Stimulated activated CD4-positive, alpha-beta T cell treated with anti-CD3 and anti-CD28 coated beads, Interleukin-2, amount 100 ng/mL, for 48 hours (primary cell): ENCODE measurements around the gene SEMA3E.

ENCODE experiments used
- DNase-seq, 2 donors: peaks; one replicate each; pipeline ENCODE4 v3.0.0-alpha.2; 2020

SEMA3E gene

GRCh38 chr7:83337050-83337449 is 311.9 kb downstream of the SEMA3E start:
- no peak for DNase-seq

GRCh38 chr7:83326223-83326622 is 322.7 kb downstream of the SEMA3E start:
- no peak for DNase-seq

- no peak for DNase-seq
These were observed 323.9 kb downstream of the SEMA3E start for GRCh38 chr7:83325083-83325482.

DNA sequence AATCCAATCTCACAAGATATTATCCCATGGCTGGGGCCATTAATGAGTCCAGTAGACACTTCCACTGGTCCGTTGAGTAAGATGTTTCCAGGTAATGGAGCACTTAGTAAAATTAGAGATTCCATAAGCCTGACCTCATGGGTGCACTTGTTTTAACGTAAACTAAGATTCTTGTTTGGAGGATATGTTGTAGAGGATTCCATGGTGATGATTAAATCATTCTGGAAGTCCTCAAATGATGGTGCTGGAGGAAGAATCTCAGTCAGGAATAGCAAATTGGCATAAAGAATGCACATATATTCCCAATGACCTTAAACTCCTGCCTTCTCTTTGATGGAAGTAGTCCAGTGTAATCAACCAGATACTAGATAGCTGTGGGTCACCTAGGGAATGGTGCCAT is 324.3 kb downstream of the SEMA3E start:
- no peak for DNase-seq

GRCh38 chr7:83321011-83321410 is 327.9 kb downstream of the SEMA3E start:
- DNase-seq, result no peak

DNA sequence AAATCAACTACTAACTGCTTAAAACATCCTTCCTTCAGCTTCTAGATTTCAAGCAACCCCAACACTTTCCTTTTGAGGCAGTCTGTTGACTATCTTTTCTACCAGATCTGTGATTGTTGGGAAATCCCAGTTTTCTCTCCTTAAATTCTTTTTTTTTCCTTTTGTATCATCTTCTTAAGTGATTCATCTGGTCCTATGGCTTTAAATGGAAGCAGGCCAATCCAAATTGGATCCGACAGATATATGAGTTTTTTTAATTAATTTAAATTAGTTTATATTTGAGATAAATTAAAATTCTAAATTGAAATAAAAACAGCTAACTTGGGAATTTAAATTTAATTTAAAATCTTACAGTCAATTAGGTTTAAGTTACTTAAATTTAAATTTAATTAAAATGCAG is 335.0 kb downstream of the SEMA3E start:
- no peak for DNase-seq
